Pulmonary artery endothelial cell (primary cell): Measurements from ENCODE around the gene CLK2. TPM values are rescaled to one million over a fixed set of nuclear protein-coding genes. Genes with fewer than 3 reads are reported as not detected.

Source experiments
- total RNA-seq: library from RNA; depleted of rRNA; stranded (reverse); fragments of >200 nt; gene quantifications from 2 replicates; pipeline ENCODE4 v1.2.3, GENCODE V29; 2014

CLK2 gene
- total RNA-seq, 1 donor from 2014 or later = 19.8 TPM

Other genes with a start within 250 kb of the CLK2 start
- 0.07 TPM in 1 of 2 replicates, not detected in the other for gene DCST2, start 239.7 kb downstream of the CLK2 start, total RNA-seq
- not detected in 2 replicates for gene DCST1, start 239.7 kb downstream of the CLK2 start, total RNA-seq
- gene ADAM15, start 222.2 kb downstream of the CLK2 start, total RNA-seq = 265 and 328 TPM in 2 replicates
- gene EFNA4, start 209.8 kb downstream of the CLK2 start, total RNA-seq = 6.5 and 10.9 TPM in 2 replicates
- 1.2 and 1.9 TPM in 2 replicates for gene EFNA3, start 194.7 kb downstream of the CLK2 start, total RNA-seq
- gene EFNA1, start 145.6 kb downstream of the CLK2 start, total RNA-seq = 53.3 and 57.0 TPM in 2 replicates
- 24.1 and 40.8 TPM in 2 replicates for gene SLC50A1, start 137.7 kb downstream of the CLK2 start, total RNA-seq
- 29.2 and 31.1 TPM in 2 replicates for gene DPM3, start 133.0 kb downstream of the CLK2 start, total RNA-seq
- 117 and 121 TPM in 2 replicates for gene KRTCAP2, start 100.2 kb downstream of the CLK2 start, total RNA-seq
- gene TRIM46, start 99.7 kb downstream of the CLK2 start, total RNA-seq = 4.1 and 4.9 TPM in 2 replicates
- gene THBS3, start 65.6 kb downstream of the CLK2 start, total RNA-seq = 12.8 and 17.1 TPM in 2 replicates
- gene MTX1, start 64.8 kb downstream of the CLK2 start, total RNA-seq = 45.1 and 54.2 TPM in 2 replicates
- gene ENTREP3, start 18.0 kb downstream of the CLK2 start, total RNA-seq = 4.9 and 6.5 TPM in 2 replicates
- gene SCAMP3, start 11.1 kb downstream of the CLK2 start, total RNA-seq = 32.3 and 45.2 TPM in 2 replicates
- gene HCN3, start 4.0 kb upstream of the CLK2 start, total RNA-seq = 0.40 and 0.53 TPM in 2 replicates
- gene PKLR, start 27.9 kb upstream of the CLK2 start, total RNA-seq = not detected in 2 replicates
- 425 and 494 TPM in 2 replicates for gene FDPS, start 35.4 kb upstream of the CLK2 start, total RNA-seq
- gene RUSC1, start 47.4 kb upstream of the CLK2 start, total RNA-seq = 10.8 and 21.2 TPM in 2 replicates